ENCODE measurements around the gene GCNT3. TPM values are rescaled to one million over a fixed set of nuclear protein-coding genes. Genes with fewer than 3 reads are reported as not detected.

Gene GCNT3
- total and polyA plus RNA-seq, 2 donors (not counting 3 experiments of a cell fraction or from before 2014, with no cell fraction given): not detected

GRCh38 chr15:59622289-59622688, 10.7 kb downstream of the GCNT3 start:
- FAIRE-seq (peak; percentile 77), DNase-seq (ENCODE audit: low read depth, low spot score) (peak; percentile 55)
- POLR2A ChIA-PET: no interaction called here
- H3K4me3 ChIP-seq (replicated peaks in 1 of 3; ENCODE audit: insufficient read depth in 1 of 3, low read depth in 1 of 3, low read length in 3 of 3): no peak overlapping the region
- no peak overlapping the region for H3K9ac ChIP-seq (replicated peaks; ENCODE audit: extremely low read depth, insufficient read depth, low read length)
- no peaks in the 10 kb centered on the region for H3K36me3 ChIP-seq (ENCODE audit: control insufficient read depth in 2 of 2, extremely low read depth in 1 of 2, insufficient read depth in 2 of 2, low read length in 2 of 2)
- no peaks in the 10 kb centered on the region for H3K79me2 ChIP-seq (ENCODE audit: control insufficient read depth, insufficient read depth, low read length)
- intact Hi-C loops (cut with micrococcal nuclease) (loop anchor here (1.0 to 2.0 kb wide), 2 partner anchors 35 to 90 kb away; partner anchors contain the start of gene GTF2A2), dilution Hi-C loops (cut with MboI; ENCODE audit: extremely low pct_ligation_motif_present, low sequenced_read_pairs) (no loop called here)
- CTCF ChIA-PET: interaction anchor here (1.0 to 2.6 kb wide), 2 partner anchors 8 to 89 kb away, joined by 3 to 17 read pairs; no protein-coding TSS in a partner anchor
- no peak overlapping the region for H3K4me2 ChIP-seq (ENCODE audit: insufficient read depth, low read length)
- no peak overlapping the region for H2AFZ ChIP-seq (ENCODE audit: low read depth, low read length)
- no peaks in the 10 kb centered on the region for H3K9me1 ChIP-seq (replicated peaks; ENCODE audit: control insufficient read depth, extremely low read depth, insufficient read depth, low read length)
- TF ChIP-seq EZH2 (IDR thresholded peaks at IDR 0.05; ENCODE audit: borderline replicate concordance, low read depth, low read length, severe bottlenecking): no peak
- peak; percentile 29 to 64 for TF ChIP-seq CTCF (IDR thresholded peaks at IDR 0.05; ENCODE audit: extremely low read depth in 1 of 2, insufficient read depth in 1 of 2, low read depth in 1 of 2, low read length in 2 of 2)
- no peak overlapping the region for H3K27ac ChIP-seq (ENCODE audit: insufficient read depth, low read depth, low read length)
- no TSS peak for BruUV-seq (replicated peaks)
- peaks cover 15 to 17% of the 10 kb centered on the region in 2 experiments for H3K27me3 ChIP-seq (ENCODE audit: control insufficient read depth in 2 of 2, insufficient read depth in 2 of 2, low read length in 2 of 2)
- H3K9me3 ChIP-seq (replicated peaks; ENCODE audit: control insufficient read depth, insufficient read depth, low read length): no peaks in the 10 kb centered on the region
- H4K20me1 ChIP-seq (replicated peaks; ENCODE audit: control insufficient read depth, extremely low read depth, insufficient read depth, low read length): no peaks in the 10 kb centered on the region
- H3K4me1 ChIP-seq (ENCODE audit: control insufficient read depth, extremely low read depth, insufficient read depth, low read length): no peaks in the 10 kb centered on the region

- Histone ChIP-seq H3K4me2 (ENCODE audit: insufficient read depth, low read length) (no peak overlapping the region), H3K4me3 (replicated peaks in 1 of 3; ENCODE audit: insufficient read depth in 1 of 3, low read depth in 1 of 3, low read length in 3 of 3) (no peak overlapping the region), H3K27ac (ENCODE audit: insufficient read depth, low read depth, low read length) (no peak overlapping the region), H2AFZ (ENCODE audit: low read depth, low read length) (no peak overlapping the region), H3K9me1 (replicated peaks; ENCODE audit: control insufficient read depth, extremely low read depth, insufficient read depth, low read length) (no peaks in the 10 kb centered on the region), H3K4me1 (ENCODE audit: control insufficient read depth, extremely low read depth, insufficient read depth, low read length) (no peaks in the 10 kb centered on the region), H3K27me3 (ENCODE audit: control insufficient read depth in 2 of 2, insufficient read depth in 2 of 2, low read length in 2 of 2) (peaks cover 2 to 6% of the 10 kb centered on the region in 2 experiments), H3K9me3 (replicated peaks; ENCODE audit: control insufficient read depth, insufficient read depth, low read length) (no peaks in the 10 kb centered on the region), H3K9ac (replicated peaks; ENCODE audit: extremely low read depth, insufficient read depth, low read length) (no peak overlapping the region), H4K20me1 (replicated peaks; ENCODE audit: control insufficient read depth, extremely low read depth, insufficient read depth, low read length) (no peaks in the 10 kb centered on the region), H3K79me2 (ENCODE audit: control insufficient read depth, insufficient read depth, low read length) (no peaks in the 10 kb centered on the region), H3K36me3 (ENCODE audit: control insufficient read depth in 2 of 2, extremely low read depth in 1 of 2, insufficient read depth in 2 of 2, low read length in 2 of 2) (no peaks in the 10 kb centered on the region)
- FAIRE-seq: no peak
- no peak for DNase-seq (ENCODE audit: low read depth, low spot score)
- no TSS peak for BruUV-seq (replicated peaks)
- ChIA-PET CTCF (interaction anchor here (0.7 to 3.3 kb wide), 4 partner anchors 11 to 100 kb away, joined by 3 to 17 read pairs (median 3); no protein-coding TSS in a partner anchor), POLR2A (no interaction called here)
- intact Hi-C loops (cut with micrococcal nuclease): no loop called here
- no peak for TF ChIP-seq JUN (IDR thresholded peaks at IDR 0.05; ENCODE audit: borderline replicate concordance, insufficient read depth, insufficient read length, low read depth)
- TF ChIP-seq MYC (IDR thresholded peaks at IDR 0.05; ENCODE audit: low read depth, low read length): no peak
- no peak for TF ChIP-seq POLR2A (IDR thresholded peaks at IDR 0.05; ENCODE audit: low read depth, low read length)
- peak in 1 of 2 donors; percentile 15 for TF ChIP-seq CTCF (IDR thresholded peaks at IDR 0.05; ENCODE audit: extremely low read depth in 1 of 2, insufficient read depth in 1 of 2, low read depth in 1 of 2, low read length in 2 of 2)
- no peak for TF ChIP-seq POLR2AphosphoS5 (IDR thresholded peaks at IDR 0.05; ENCODE audit: insufficient read depth, low read depth, low read length)
- dilution Hi-C loops (cut with MboI; ENCODE audit: extremely low pct_ligation_motif_present, low sequenced_read_pairs): no loop called here
Measured at GRCh38 chr15:59632714-59633113, 21.1 kb downstream of the GCNT3 start.

Measured in endothelial cell of umbilical vein (primary cell).